B cell (primary cell): ENCODE data around the gene TIAM2.

Source experiments
- CTCF ChIP-seq: fragments of 200-600 bp; IDR thresholded peaks from one replicate; pipeline ENCODE4 v1.8.0; 2022; ENCODE audit warnings: antibody characterized with exemption, mild to moderate bottlenecking
- EZH2 ChIP-seq: IDR thresholded peaks from 2 replicates; pipeline ENCODE4 v1.6.1; 2012; ENCODE audit warnings: borderline replicate concordance, low read depth, mild to moderate bottlenecking, moderate library complexity, low read length; ENCODE audit not compliant: insufficient read depth, poor library complexity, severe bottlenecking

- TF ChIP-seq CTCF (no peak), EZH2 (no peak)
These were observed 117.6 kb downstream of the TIAM2 start for GRCh38 chr6:155112757-155113156.
